ENCODE data around the gene DIS3L2.

DIS3L2 gene

GRCh38 chr2:231955758-231956472 is 5.6 kb upstream of the DIS3L2 start:
- no peak for DNase-seq (ENCODE audit: low read depth)

- DNase-seq (ENCODE audit: low read depth) = no peak
Measured at GRCh38 chr2:231957913-231958763, 3.4 kb upstream of the DIS3L2 start.

- DNase-seq (ENCODE audit: low read depth) = no peak
Measured at GRCh38 chr2:231960810-231961348, 634 bp upstream of the DIS3L2 start.

- no peak for DNase-seq (ENCODE audit: low read depth)
Measured at GRCh38 chr2:231965102-231965501, 3.6 kb downstream of the DIS3L2 start.

DNA sequence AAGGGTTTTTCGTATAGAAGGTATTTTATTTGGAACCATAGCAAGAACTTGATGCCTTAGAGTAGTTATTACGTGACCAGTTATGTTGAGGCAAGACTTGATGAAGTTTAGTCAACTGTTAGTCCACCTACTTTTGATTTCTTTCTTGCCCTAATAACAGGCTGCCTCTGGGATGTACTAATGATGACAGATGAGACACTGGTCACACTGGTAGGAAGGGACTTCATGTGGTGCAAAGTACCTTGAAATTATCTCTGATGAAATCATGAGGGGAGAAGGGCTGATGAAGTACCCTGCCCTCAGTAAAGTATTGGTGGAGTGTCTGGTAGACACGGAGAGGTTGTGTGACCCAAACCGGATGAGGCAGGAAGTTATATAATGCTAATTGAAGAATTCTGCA is 5.4 kb downstream of the DIS3L2 start:
- no peak for DNase-seq (ENCODE audit: low read depth)

DNA sequence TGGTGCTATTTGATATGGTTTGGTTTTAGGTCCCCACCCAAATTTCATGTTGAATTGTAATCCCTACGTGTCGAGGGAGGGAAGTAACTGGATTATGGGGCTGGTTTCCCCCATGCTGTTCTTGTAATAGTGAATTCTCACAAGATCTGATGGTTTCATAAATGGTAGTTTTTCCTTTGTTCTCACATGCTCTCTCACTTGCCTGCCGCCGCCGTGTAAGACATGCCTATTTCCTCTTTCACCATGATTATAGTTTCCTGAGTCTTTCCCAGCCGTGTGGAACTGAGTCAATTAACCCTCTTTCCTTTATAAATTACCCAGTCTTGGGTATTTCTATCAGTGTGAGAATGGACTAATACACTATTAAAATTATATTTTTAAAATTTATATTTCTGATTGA is 7.3 kb downstream of the DIS3L2 start:
- DNase-seq (ENCODE audit: low read depth) = no peak

- DNase-seq (ENCODE audit: low read depth) = no peak
Measured at GRCh38 chr2:231970461-231970860, 8.9 kb downstream of the DIS3L2 start.

GRCh38 chr2:231975001-231975400 is 13.5 kb downstream of the DIS3L2 start:
- no peak for DNase-seq (ENCODE audit: low read depth)

GRCh38 chr2:231977430-231977829 is 15.9 kb downstream of the DIS3L2 start:
- no peak for DNase-seq (ENCODE audit: low read depth)

GRCh38 chr2:231984992-231985391 is 23.5 kb downstream of the DIS3L2 start:
- no peak for DNase-seq (ENCODE audit: low read depth)

GRCh38 chr2:231985823-231986261 is 24.3 kb downstream of the DIS3L2 start:
- DNase-seq (ENCODE audit: low read depth) = no peak

- DNase-seq (ENCODE audit: low read depth) = no peak
Measured at GRCh38 chr2:231987124-231987727, 25.7 kb downstream of the DIS3L2 start.

DNA sequence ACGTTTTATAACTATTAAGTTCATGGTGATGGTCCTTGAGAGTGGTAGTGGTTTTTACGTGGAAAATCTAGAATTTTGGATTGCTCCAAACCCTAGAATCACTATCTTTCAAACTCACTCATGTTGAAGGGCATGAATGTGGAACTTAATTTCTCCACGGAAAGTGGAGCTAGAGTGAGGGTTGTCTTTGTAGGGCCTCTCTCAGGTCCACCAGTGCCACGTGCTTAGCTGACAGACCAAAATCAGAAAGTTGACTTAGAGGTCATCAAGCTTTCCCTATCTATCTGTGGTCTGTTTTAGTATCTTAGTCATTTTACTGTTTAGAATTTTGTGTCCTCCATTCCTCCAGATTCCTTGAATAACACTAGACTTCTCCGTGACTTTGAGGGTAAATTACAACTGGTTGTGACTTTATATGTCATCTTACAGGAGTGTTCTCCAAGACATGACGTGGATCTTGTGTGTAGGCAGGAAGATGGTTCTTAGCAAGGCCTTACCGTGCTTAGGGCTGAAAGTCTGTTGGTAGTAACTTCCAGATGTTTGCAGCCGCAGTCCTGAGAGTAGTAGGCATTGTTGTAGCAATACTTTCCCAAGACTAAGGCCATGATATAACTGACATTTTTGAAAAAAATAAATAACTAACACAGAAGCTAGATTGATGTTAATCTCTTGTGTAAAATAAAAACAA is 26.8 kb downstream of the DIS3L2 start:
- DNase-seq (ENCODE audit: low read depth) = no peak

DNA sequence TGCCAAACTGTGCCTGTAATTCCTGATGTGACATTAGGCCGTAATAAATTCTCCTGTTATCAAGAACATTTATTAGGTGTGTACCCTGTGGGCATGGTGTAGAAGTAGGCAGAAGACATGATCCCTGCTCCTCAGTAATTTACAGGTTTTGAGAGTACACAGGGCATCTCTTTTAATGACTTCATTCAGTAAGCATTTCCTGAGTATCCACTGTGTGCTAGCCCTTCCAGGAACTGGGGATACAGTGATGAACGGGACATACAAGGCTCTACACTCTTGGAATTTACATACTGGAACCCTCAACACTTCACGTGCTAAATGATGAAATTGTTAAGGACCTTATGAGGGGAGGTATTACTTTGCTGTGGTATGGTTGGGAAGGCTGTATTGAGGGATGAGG is 30.2 kb downstream of the DIS3L2 start:
- DNase-seq (ENCODE audit: low read depth) = no peak

GRCh38 chr2:231992888-231993287 is 31.4 kb downstream of the DIS3L2 start:
- DNase-seq (ENCODE audit: low read depth) = no peak

- no peak for DNase-seq (ENCODE audit: low read depth)
Measured at GRCh38 chr2:231996797-231997540, 35.5 kb downstream of the DIS3L2 start.

GRCh38 chr2:231998046-231998445 is 36.5 kb downstream of the DIS3L2 start:
- no peak for DNase-seq (ENCODE audit: low read depth)

- no peak for DNase-seq (ENCODE audit: low read depth)
Measured at GRCh38 chr2:232000439-232000838, 38.9 kb downstream of the DIS3L2 start.

DNA sequence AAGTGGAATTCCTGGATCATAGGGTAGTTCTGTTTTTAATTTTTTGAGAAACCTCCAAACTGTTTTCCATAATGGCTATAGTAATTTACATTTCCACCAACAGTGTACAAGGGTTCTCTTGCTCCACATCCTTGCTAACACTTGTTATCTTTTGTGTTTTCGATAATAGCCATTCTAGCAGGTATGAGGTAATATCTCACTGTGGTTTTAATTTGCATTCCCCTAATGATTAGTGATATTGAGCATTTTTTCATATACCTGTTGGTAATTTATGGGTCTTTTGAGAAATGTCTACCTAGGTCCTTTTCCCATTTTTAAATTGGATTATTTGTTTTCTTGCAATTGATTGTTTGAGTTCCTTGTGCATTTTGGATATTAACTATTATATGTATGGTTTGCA is 39.6 kb downstream of the DIS3L2 start:
- DNase-seq (ENCODE audit: low read depth) = no peak

GRCh38 chr2:232006253-232006652 is 44.7 kb downstream of the DIS3L2 start:
- no peak for DNase-seq (ENCODE audit: low read depth)

- DNase-seq (ENCODE audit: low read depth) = no peak
Measured at GRCh38 chr2:232008907-232009638, 47.6 kb downstream of the DIS3L2 start.

All from activated T-helper 1 cell treated with Interleukin-2 at 50 U/mL for 16 hours (primary cell).